Erythroblast (primary cell): Measurements from ENCODE around the gene PLSCR3.

Experiments used
- GATA1 ChIP-seq: IDR thresholded peaks from 2 replicates; pipeline ENCODE4 v1.6.1; 2011; ENCODE audit warnings: low read depth, mild to moderate bottlenecking, control low read depth, low read length, moderate library complexity
- POLR2A ChIP-seq: IDR thresholded peaks from 2 replicates; pipeline ENCODE4 v1.6.1; 2011; ENCODE audit warnings: mild to moderate bottlenecking, low read length

- TF ChIP-seq POLR2A (no peak), GATA1 (no peak)
Observed at GRCh38 chr17:7347630-7348477, 46.5 kb downstream of the PLSCR3 start.
